Epithelial cell of proximal tubule (primary cell): Measurements from ENCODE around the gene SMG9. TPM values are rescaled to one million over a fixed set of nuclear protein-coding genes. Genes with fewer than 3 reads are reported as not detected.

ENCODE experiments used
- DNase-seq: peaks from one replicate; pipeline ENCODE4 v3.0.0-alpha.2; 2011; ENCODE audit warnings: low read depth
- H3K4me3 ChIP-seq: 2 replicates; pipeline ENCODE4 v1.5.1; 2011; ENCODE audit warnings: low read depth, mild to moderate bottlenecking, low read length
- total RNA-seq: library from RNA; depleted of rRNA; stranded (reverse); fragments of >200 nt; gene quantifications from 2 replicates; pipeline ENCODE4 v1.2.3, GENCODE V29; 2015
- TF ChIP-seq, protein P1 (sequence below): conservative IDR thresholded peaks from 2 replicates; pipeline ENCODE4 v1.5.1; 2012; ENCODE audit warnings: low read depth, mild to moderate bottlenecking, low read length

Gene SMG9
- total RNA-seq, 1 donor from 2014 or later: 29.9 TPM

DNA sequence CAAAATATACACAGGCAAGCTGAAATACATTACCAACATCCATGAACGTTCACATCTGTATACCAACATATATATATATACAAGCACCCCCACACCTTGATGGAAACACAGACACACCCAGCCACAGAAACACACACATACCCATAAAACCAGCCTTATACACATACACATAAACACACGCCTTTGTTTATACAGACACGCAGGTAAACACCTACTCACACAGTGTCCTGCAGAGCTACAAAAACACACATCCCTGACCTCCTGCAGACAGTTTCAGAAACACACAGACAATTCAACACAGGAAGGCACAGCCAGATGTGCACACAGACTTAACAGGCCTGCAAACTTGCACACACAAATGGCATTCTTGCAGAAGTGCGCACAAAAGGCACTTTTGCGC lies 60.2 kb downstream of the SMG9 start:
- no peak overlapping the region for H3K4me3 ChIP-seq
- DNase-seq: no peak
- TF ChIP-seq, protein P1, sequence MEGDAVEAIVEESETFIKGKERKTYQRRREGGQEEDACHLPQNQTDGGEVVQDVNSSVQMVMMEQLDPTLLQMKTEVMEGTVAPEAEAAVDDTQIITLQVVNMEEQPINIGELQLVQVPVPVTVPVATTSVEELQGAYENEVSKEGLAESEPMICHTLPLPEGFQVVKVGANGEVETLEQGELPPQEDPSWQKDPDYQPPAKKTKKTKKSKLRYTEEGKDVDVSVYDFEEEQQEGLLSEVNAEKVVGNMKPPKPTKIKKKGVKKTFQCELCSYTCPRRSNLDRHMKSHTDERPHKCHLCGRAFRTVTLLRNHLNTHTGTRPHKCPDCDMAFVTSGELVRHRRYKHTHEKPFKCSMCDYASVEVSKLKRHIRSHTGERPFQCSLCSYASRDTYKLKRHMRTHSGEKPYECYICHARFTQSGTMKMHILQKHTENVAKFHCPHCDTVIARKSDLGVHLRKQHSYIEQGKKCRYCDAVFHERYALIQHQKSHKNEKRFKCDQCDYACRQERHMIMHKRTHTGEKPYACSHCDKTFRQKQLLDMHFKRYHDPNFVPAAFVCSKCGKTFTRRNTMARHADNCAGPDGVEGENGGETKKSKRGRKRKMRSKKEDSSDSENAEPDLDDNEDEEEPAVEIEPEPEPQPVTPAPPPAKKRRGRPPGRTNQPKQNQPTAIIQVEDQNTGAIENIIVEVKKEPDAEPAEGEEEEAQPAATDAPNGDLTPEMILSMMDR: no peak

DNA sequence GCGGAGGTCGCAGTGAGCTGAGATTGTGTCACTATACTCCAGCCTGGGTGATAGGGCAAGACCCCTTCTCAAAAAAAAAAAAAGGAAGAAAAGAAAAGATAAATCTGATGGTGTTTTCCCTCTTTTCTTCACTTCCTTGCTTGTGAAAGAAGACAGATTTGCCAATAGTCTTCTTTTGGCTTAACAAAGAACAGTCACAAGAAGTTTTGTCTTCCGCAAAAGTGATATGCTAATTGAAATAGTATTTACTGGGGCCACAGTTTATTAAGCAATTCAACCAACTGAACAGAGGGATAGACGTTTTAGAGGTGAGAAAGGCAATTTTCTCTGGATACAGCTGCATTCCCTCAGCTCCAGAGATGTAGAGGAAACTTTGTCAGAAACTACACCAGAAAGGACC lies 61.9 kb downstream of the SMG9 start:
- DNase-seq: no peak
- TF ChIP-seq, protein P1: no peak
- H3K4me3 ChIP-seq: no peak overlapping the region

DNA sequence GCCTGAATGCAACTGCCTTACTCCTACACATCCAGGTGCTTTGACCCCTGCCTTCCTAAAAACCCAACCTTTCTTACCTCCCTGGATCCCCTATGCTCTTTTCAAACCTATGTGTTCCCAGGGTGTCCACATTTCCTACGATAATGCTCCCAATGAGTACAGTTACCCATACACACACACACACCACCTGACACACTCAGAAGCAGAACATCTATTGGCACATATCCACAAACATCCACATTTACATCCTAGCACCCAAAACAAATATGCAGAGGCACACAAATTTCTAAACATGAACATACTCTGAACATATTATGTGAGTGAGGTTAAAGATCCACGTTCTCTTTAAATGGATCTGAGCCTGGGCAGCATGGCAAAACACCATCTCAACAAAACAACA lies 62.4 kb downstream of the SMG9 start:
- no peak for DNase-seq
- TF ChIP-seq, protein P1: no peak
- H3K4me3 ChIP-seq: no peak overlapping the region

DNA sequence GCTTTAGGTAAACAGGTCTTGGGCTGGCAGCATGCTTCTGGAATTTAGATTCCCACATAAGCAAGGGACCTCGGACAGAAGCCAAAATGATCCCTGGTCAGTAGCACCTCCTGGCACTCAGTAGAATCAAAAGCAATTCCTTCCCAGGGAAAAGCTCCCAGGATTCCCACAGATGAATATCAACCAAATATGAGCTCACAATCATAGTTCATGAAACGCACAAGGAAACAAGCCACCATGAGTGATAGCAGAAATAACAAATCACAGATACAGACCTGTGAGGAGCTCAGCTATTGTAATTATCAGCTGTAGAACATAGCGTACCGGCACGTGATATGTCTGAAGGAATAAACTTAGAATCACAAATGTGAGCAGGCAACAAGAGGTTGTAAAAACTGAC lies 63.0 kb downstream of the SMG9 start:
- no peak for DNase-seq
- no peak overlapping the region for H3K4me3 ChIP-seq
- TF ChIP-seq, protein P1: no peak

DNA sequence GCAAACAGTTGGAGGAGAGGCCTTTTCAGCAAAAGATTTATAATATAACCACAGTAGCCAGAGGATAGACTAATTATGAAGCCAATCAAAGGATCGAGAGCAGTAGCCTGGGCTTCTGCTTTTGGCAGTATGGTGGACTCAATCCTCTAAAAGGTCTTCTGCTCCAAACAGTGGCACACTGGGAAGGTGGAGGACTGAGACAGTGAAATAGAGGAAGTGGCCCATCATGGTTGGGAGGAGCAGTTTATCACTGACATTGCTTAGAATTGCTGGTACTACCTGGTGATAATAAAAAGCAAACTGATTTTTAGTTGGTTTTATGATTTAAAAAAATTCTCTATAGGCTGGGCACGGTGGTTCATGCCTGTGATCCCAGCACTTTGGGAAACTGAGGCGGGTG lies 63.9 kb downstream of the SMG9 start:
- H3K4me3 ChIP-seq: no peak overlapping the region
- TF ChIP-seq, protein P1: no peak
- no peak for DNase-seq

DNA sequence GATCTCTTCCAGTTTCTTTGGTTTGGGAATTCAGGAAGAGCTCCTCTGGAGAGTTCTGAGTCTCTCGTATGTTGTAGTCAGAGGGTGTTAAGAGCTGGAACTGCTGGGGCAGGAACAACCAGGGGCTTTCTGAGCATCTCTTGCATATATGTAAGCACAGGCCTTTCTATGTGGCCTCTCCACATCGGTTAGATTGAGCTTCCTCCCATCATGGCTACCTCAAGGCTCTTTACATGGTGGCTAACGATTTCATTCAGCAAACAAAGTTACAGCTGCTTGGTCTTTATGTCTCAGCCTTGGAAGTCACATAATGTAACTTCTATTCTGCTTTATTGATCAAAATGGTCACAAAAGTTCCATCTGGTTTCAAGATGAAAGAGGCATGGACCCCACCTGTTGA lies 64.3 kb downstream of the SMG9 start:
- DNase-seq: no peak
- TF ChIP-seq, protein P1: no peak
- no peak overlapping the region for H3K4me3 ChIP-seq

DNA sequence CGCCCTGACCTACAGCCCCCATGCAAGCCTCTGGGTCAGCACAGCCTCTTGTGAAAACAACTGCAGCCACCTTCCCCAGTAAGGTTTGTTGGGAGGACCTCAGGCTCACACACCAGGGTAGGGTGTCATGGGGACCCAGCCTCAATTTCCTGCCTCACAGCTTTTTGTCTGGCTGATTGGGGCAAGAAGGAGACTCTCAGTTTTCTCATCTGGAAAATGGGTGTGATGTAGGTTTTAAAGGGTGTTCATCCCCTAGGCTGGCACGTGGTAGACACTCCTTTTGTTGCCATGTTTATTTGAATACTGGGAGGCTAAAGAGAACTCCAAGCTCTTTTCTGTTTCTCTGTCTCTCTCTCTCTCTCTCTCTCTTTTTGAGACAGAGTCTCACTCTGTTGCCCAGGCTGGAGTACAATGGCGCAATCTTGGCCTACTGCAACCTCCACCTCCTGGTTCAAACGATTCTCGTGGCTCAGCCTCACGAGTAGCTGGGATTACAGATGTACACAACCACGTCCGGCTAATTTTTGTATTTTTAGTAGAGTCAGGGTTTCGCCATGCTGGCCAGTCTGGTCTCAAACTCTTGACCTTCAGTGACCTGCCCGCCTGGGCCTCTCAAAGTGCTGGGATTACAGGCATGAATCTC lies 66.6 kb downstream of the SMG9 start:
- TF ChIP-seq, protein P1: no peak
- no peak overlapping the region for H3K4me3 ChIP-seq
- DNase-seq: no peak
